Fibroblast of lung (primary cell): ENCODE data around the gene SHANK2. TPM values are rescaled to one million over a fixed set of nuclear protein-coding genes. Genes with fewer than 3 reads are reported as not detected.

Source experiments
- DNase-seq, 2 donors: peaks; one replicate each; pipeline versions ENCODE4 v3.0.0 to v3.0.0-alpha.2; 2010; ENCODE audit warnings: low read depth in 2 of 2
- H2AFZ ChIP-seq: 2 replicates; pipeline ENCODE4 v1.5.1; 2012; ENCODE audit warnings: low read length, control low read depth, inconsistent platforms
- H3K27ac ChIP-seq: 2 replicates; pipeline ENCODE4 v1.5.1; 2011; ENCODE audit warnings: low read length, control low read depth; ENCODE audit not compliant: insufficient read depth
- H3K27me3 ChIP-seq: 2 replicates; pipeline ENCODE4 v1.5.1; 2011; ENCODE audit warnings: mild to moderate bottlenecking, low read length; ENCODE audit not compliant: control insufficient read depth, insufficient read depth
- H3K36me3 ChIP-seq: 2 replicates; pipeline ENCODE4 v1.5.1; 2011; ENCODE audit warnings: low read length; ENCODE audit not compliant: control insufficient read depth, insufficient read depth
- H3K4me1 ChIP-seq: 2 replicates; pipeline ENCODE4 v1.5.1; 2011; ENCODE audit warnings: low read length; ENCODE audit not compliant: control insufficient read depth, insufficient read depth; ENCODE audit errors: extremely low read depth
- H3K4me2 ChIP-seq: 2 replicates; pipeline ENCODE4 v1.5.1; 2011; ENCODE audit warnings: low read length, control low read depth; ENCODE audit not compliant: insufficient read depth; ENCODE audit errors: extremely low read depth
- H3K4me3 ChIP-seq, 4 experiments: fragments of 200-600 bp in 1 of 4; sonication (generic) in 1 of 4; replicated peaks in 1 of 4; 2 replicates each; pipeline ENCODE4 v1.5.1; 2011 to 2016; ENCODE audit warnings: low read length in 4 of 4, low read depth in 3 of 4, mild to moderate bottlenecking in 3 of 4, control low read depth in 2 of 4, inconsistent platforms in 1 of 4, mixed read lengths in 1 of 4; ENCODE audit not compliant: insufficient read depth in 1 of 4; ENCODE audit errors: control extremely low read depth in 1 of 4
- H3K79me2 ChIP-seq: 2 replicates; pipeline ENCODE4 v1.5.1; 2012; ENCODE audit warnings: mild to moderate bottlenecking, low read length, inconsistent platforms; ENCODE audit not compliant: control insufficient read depth, insufficient read depth
- H3K9ac ChIP-seq: 2 replicates; pipeline ENCODE4 v1.5.1; 2011; ENCODE audit warnings: mild to moderate bottlenecking, low read length, control low read depth; ENCODE audit not compliant: insufficient read depth
- H3K9me3 ChIP-seq: 2 replicates; pipeline ENCODE4 v1.5.1; 2012; ENCODE audit warnings: low read depth, low read length; ENCODE audit not compliant: control insufficient read depth, insufficient read depth
- H4K20me1 ChIP-seq: 2 replicates; pipeline ENCODE4 v1.5.1; 2011; ENCODE audit warnings: low read length; ENCODE audit not compliant: control insufficient read depth, insufficient read depth; ENCODE audit errors: extremely low read depth
- EZH2 ChIP-seq: IDR thresholded peaks from 2 replicates; pipeline ENCODE4 v1.5.1; 2012; ENCODE audit warnings: low read length, control low read depth, mild to moderate bottlenecking; ENCODE audit errors: missing control alignments
- polyA plus RNA-seq, 2 donors: library from polyadenylated mRNA; depleted of rRNA in 1 of 2; stranded (reverse) in 1 of 2; unstranded in 1 of 2; fragments of >200 nt; gene quantifications; 2 replicates each; pipeline ENCODE4 v1.2.1, GENCODE V29; 2011 to 2012; ENCODE audit warnings: missing spikeins in 1 of 2
- total RNA-seq: library from RNA; depleted of rRNA; stranded (reverse); fragments of >200 nt; gene quantifications from 2 replicates; pipeline ENCODE4 v1.2.1, GENCODE V29; 2014
- TF ChIP-seq, protein P1 (sequence below), 2 donors: IDR thresholded peaks in 1 of 2; conservative IDR thresholded peaks in 1 of 2; 1 replicate in 1 of 2; 2 replicates in 1 of 2; pipeline ENCODE4 v1.5.1; 2011 to 2012; ENCODE audit warnings: low read length in 2 of 2, control low read depth in 1 of 2, inconsistent platforms in 1 of 2, low read depth in 1 of 2, mild to moderate bottlenecking in 1 of 2

Gene SHANK2
- total and polyA plus RNA-seq, 2 donors (not counting 1 experiment from before 2014, with no cell fraction given), result 3.2 to 11.6 TPM

DNA sequence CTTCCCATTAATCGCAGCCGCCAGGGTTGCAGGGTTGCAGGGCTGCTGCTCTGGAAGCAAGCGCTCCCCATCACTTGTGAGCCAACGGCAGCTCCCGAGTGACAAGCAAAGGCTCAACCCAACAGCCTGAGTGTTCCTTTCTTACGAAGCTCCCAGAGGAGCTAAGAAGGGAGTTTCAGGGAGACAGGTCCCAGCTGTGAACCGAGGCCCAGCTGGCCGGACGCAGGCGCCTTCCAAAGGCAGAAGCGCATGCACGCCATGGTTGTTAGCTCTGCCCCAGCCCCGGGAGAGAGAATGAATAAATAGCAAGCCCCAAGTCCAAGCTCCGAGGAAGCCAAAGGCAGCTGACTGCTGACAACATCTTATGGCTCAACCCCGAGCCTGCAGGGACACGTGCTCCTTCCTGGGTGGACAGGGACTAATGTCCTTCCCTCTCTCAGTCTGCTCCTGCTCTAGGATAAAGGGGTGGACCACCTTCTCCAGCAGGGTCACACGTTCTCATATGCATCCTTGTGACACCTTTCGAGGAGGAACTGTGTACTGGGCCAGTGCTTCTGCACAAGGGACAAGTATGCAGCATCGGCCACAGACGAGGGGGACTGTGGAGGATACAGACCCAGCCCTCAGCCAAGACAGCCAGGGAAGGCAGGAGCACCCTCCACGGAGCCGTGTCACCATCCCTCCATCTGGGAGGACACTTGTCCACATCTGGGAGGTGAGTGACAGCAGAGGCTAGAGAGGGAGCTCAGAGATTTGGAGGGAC, 29.9 kb downstream of the SHANK2 start:
- no peaks in the 10 kb centered on the region for H3K79me2 ChIP-seq
- peak in 1 of 2 donors; percentile 10 for DNase-seq
- no peak overlapping the region for H3K27ac ChIP-seq
- no peak overlapping the region for H3K4me2 ChIP-seq
- H3K36me3 ChIP-seq, result peaks cover 1% of the 10 kb centered on the region
- no peaks in the 10 kb centered on the region for H3K27me3 ChIP-seq
- TF ChIP-seq, protein P1, sequence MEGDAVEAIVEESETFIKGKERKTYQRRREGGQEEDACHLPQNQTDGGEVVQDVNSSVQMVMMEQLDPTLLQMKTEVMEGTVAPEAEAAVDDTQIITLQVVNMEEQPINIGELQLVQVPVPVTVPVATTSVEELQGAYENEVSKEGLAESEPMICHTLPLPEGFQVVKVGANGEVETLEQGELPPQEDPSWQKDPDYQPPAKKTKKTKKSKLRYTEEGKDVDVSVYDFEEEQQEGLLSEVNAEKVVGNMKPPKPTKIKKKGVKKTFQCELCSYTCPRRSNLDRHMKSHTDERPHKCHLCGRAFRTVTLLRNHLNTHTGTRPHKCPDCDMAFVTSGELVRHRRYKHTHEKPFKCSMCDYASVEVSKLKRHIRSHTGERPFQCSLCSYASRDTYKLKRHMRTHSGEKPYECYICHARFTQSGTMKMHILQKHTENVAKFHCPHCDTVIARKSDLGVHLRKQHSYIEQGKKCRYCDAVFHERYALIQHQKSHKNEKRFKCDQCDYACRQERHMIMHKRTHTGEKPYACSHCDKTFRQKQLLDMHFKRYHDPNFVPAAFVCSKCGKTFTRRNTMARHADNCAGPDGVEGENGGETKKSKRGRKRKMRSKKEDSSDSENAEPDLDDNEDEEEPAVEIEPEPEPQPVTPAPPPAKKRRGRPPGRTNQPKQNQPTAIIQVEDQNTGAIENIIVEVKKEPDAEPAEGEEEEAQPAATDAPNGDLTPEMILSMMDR (conservative IDR thresholded peaks at IDR 0.05 in 1 of 2, IDR thresholded peaks at IDR 0.05 in 1 of 2; ENCODE audit: low read depth in 1 of 2, low read length in 2 of 2), result no peak
- TF ChIP-seq EZH2, result no peak
- no peaks in the 10 kb centered on the region for H3K9me3 ChIP-seq
- no peaks in the 10 kb centered on the region for H4K20me1 ChIP-seq
- no peaks in the 10 kb centered on the region for H3K4me1 ChIP-seq
- H3K9ac ChIP-seq, result no peak overlapping the region
- H3K4me3 ChIP-seq, result no peak overlapping the region
- no peak overlapping the region for H2AFZ ChIP-seq

GRCh38 chr11:71221821-71222220, 30.6 kb downstream of the SHANK2 start:
- no peak overlapping the region for H3K9ac ChIP-seq
- DNase-seq, result no peak

GRCh38 chr11:71221201-71221600, 31.2 kb downstream of the SHANK2 start:
- no peaks in the 10 kb centered on the region for H3K9me3 ChIP-seq
- no peak overlapping the region for H3K4me3 ChIP-seq
- TF ChIP-seq EZH2, result no peak
- TF ChIP-seq, protein P1 (conservative IDR thresholded peaks at IDR 0.05 in 1 of 2, IDR thresholded peaks at IDR 0.05 in 1 of 2; ENCODE audit: low read depth in 1 of 2, low read length in 2 of 2), result no peak
- H3K36me3 ChIP-seq, result peaks cover 1% of the 10 kb centered on the region
- no peaks in the 10 kb centered on the region for H3K27me3 ChIP-seq
- H3K79me2 ChIP-seq, result no peaks in the 10 kb centered on the region
- no peak overlapping the region for H3K9ac ChIP-seq
- no peak for DNase-seq
- no peak overlapping the region for H3K27ac ChIP-seq
- no peaks in the 10 kb centered on the region for H4K20me1 ChIP-seq
- H3K4me2 ChIP-seq, result no peak overlapping the region
- no peak overlapping the region for H2AFZ ChIP-seq
- no peaks in the 10 kb centered on the region for H3K4me1 ChIP-seq

More at GRCh38 chr11:71221821-71222220, 30.6 kb downstream of the SHANK2 start:
- no peaks in the 10 kb centered on the region for H3K4me1 ChIP-seq
- no peaks in the 10 kb centered on the region for H3K27me3 ChIP-seq
- H4K20me1 ChIP-seq, result no peaks in the 10 kb centered on the region
- no peak for TF ChIP-seq EZH2
- TF ChIP-seq, protein P1 (conservative IDR thresholded peaks at IDR 0.05 in 1 of 2, IDR thresholded peaks at IDR 0.05 in 1 of 2; ENCODE audit: low read depth in 1 of 2, low read length in 2 of 2), result no peak
- H3K79me2 ChIP-seq, result no peaks in the 10 kb centered on the region
- H3K27ac ChIP-seq, result no peak overlapping the region
- H3K4me3 ChIP-seq, result no peak overlapping the region
- H3K36me3 ChIP-seq, result peaks cover 1% of the 10 kb centered on the region
- no peak overlapping the region for H2AFZ ChIP-seq
- no peak overlapping the region for H3K4me2 ChIP-seq
- H3K9me3 ChIP-seq, result no peaks in the 10 kb centered on the region
